K562 (cell line): ENCODE results near the gene GHRL. TPM values are rescaled to one million over a fixed set of nuclear protein-coding genes. Genes with fewer than 3 reads are reported as not detected.
A peak's percentile ranks its signal among the peaks of the same experiment; 100 is the strongest.

Experiments
- ATF7 ChIP-seq: fragments of 450-650 bp; IDR thresholded peaks from 2 replicates; pipeline ENCODE4 v1.7.1; 2014; ENCODE audit warnings: mild to moderate bottlenecking, moderate library complexity
- BRCA1 ChIP-seq, 2 experiments: fragments of 450-650 bp in 1 of 2; sonication (generic) in 1 of 2; formaldehyde crosslinking in 1 of 2; IDR thresholded peaks; 2 replicates each; pipeline versions ENCODE4 v1.5.0 to v1.6.1; 2017 to 2020; ENCODE audit warnings: mild to moderate bottlenecking in 1 of 2, missing genetic modification reagents in 1 of 2
- CHD1 ChIP-seq: fragments of 200-600 bp; sonication (generic); IDR thresholded peaks from one replicate; pipeline ENCODE4 v1.6.1; 2012; ENCODE audit warnings: mild to moderate bottlenecking, moderate library complexity, low read length, inconsistent platforms
- DLX4 ChIP-seq: fragments of 250-450 bp; sonication (Bioruptor Pico); IDR thresholded peaks from 2 replicates; pipeline ENCODE4 v1.6.1; 2021; ENCODE audit warnings: mild to moderate bottlenecking
- FOSL1 ChIP-seq: fragments of 200-800 bp; sonication (Bioruptor generic); conservative IDR thresholded peaks from 2 replicates; pipeline ENCODE4 v1.6.1; 2016; ENCODE audit warnings: missing genetic modification characterization, missing compliant biosample characterization
- FOXA3 ChIP-seq, 2 experiments: fragments of 450-650 bp in 1 of 2; sonication (generic) in 1 of 2; formaldehyde crosslinking; IDR thresholded peaks in 1 of 2; conservative IDR thresholded peaks in 1 of 2; 2 replicates each; pipeline versions ENCODE4 v1.4.0 to v1.8.0; 2020 to 2022; ENCODE audit warnings: mild to moderate bottlenecking in 2 of 2, missing genetic modification reagents in 1 of 2
- GABPB1 ChIP-seq: sonication (generic); formaldehyde crosslinking; IDR thresholded peaks from 2 replicates; pipeline ENCODE4 v1.8.0; 2022; ENCODE audit warnings: mild to moderate bottlenecking, missing genetic modification reagents
- JUND ChIP-seq, 2 experiments: IDR thresholded peaks; 2 replicates in 1 of 2; 3 replicates in 1 of 2; pipeline ENCODE4 v1.6.1; 2011; ENCODE audit warnings: borderline replicate concordance in 2 of 2, low read depth in 2 of 2, low read length in 2 of 2, improper control_type of control experiment in 1 of 2, missing biosample characterization in 1 of 2, missing genetic modification characterization in 1 of 2, missing genetic modification reagents in 1 of 2
- KAT7 ChIP-seq: sonication (generic); formaldehyde crosslinking; IDR thresholded peaks from 2 replicates; pipeline ENCODE4 v1.8.0; 2022; ENCODE audit warnings: missing genetic modification reagents, mild to moderate bottlenecking, borderline replicate concordance
- KLF6 ChIP-seq: fragments of 250-450 bp; sonication (Bioruptor Pico); IDR thresholded peaks from 2 replicates; pipeline ENCODE4 v1.4.0; 2020; ENCODE audit warnings: mild to moderate bottlenecking, moderate library complexity, borderline replicate concordance
- MCM3 ChIP-seq: fragments of 450-650 bp; IDR thresholded peaks from 2 replicates; pipeline ENCODE4 v1.6.1; 2016
- MECOM ChIP-seq: fragments of 250-450 bp; sonication (Bioruptor Pico); IDR thresholded peaks from 2 replicates; pipeline ENCODE4 v1.8.0; 2022; ENCODE audit warnings: inconsistent platforms
- MTA3 ChIP-seq: fragments of 450-650 bp; formaldehyde crosslinking; IDR thresholded peaks from 2 replicates; pipeline ENCODE4 v1.6.1; 2017; ENCODE audit warnings: mild to moderate bottlenecking, borderline replicate concordance
- MYC ChIP-seq, 2 experiments: fragments of 250-450 bp in 1 of 2; sonication (Bioruptor Pico) in 1 of 2; IDR thresholded peaks; 2 replicates each; pipeline versions ENCODE4 v1.5.1 to v1.6.1; 2012 to 2021; ENCODE audit warnings: low read depth in 2 of 2, borderline replicate concordance in 1 of 2, improper control_type of control experiment in 1 of 2, low read length in 1 of 2, mild to moderate bottlenecking in 1 of 2, moderate library complexity in 1 of 2
- NBN ChIP-seq: fragments of 450-650 bp; IDR thresholded peaks from 2 replicates; pipeline ENCODE4 v1.6.1; 2016; ENCODE audit warnings: low read depth, mild to moderate bottlenecking
- NFRKB ChIP-seq: fragments of 450-650 bp; IDR thresholded peaks from 2 replicates; pipeline ENCODE4 v1.6.1; 2016; ENCODE audit warnings: low read depth
- NONO ChIP-seq, 2 experiments: fragments of 200-400 bp in 1 of 2; fragments of 450-650 bp in 1 of 2; formaldehyde crosslinking in 1 of 2; IDR thresholded peaks; 2 replicates each; pipeline ENCODE4 v1.6.1; 2017; ENCODE audit warnings: low read depth in 2 of 2, mild to moderate bottlenecking in 2 of 2, moderate library complexity in 2 of 2, low read length in 1 of 2
- RBBP5 ChIP-seq: fragments of 200-600 bp; sonication (generic); IDR thresholded peaks from 2 replicates; pipeline ENCODE4 v1.6.1; 2012; ENCODE audit warnings: borderline replicate concordance, mild to moderate bottlenecking, low read length, control low read depth, inconsistent platforms; ENCODE audit not compliant: insufficient read depth, poor library complexity, severe bottlenecking
- SRSF3 ChIP-seq: fragments of 200-400 bp; formaldehyde crosslinking; IDR thresholded peaks from 2 replicates; pipeline ENCODE4 v1.6.1; 2016; ENCODE audit warnings: mild to moderate bottlenecking, low read length, moderate library complexity; ENCODE audit not compliant: insufficient read depth
- STAG1 ChIP-seq: sonication (generic); formaldehyde crosslinking; IDR thresholded peaks from 2 replicates; pipeline ENCODE4 v1.5.0; 2020; ENCODE audit warnings: missing genetic modification reagents, borderline replicate concordance
- TOE1 ChIP-seq, 2 experiments: fragments of 450-650 bp in 1 of 2; sonication (generic) in 1 of 2; formaldehyde crosslinking in 1 of 2; IDR thresholded peaks; 2 replicates each; pipeline versions ENCODE4 v1.7.1 to v1.8.0; 2016 to 2022; ENCODE audit warnings: borderline replicate concordance in 2 of 2, mild to moderate bottlenecking in 2 of 2, antibody characterized with exemption in 1 of 2, inconsistent platforms in 1 of 2, low read depth in 1 of 2, missing genetic modification reagents in 1 of 2, moderate library complexity in 1 of 2
- ZBTB1 ChIP-seq: sonication (generic); formaldehyde crosslinking; IDR thresholded peaks from 2 replicates; pipeline ENCODE4 v1.8.1; 2023; ENCODE audit warnings: missing genetic modification reagents, low read depth, mild to moderate bottlenecking, borderline replicate concordance
- ZFP1 ChIP-seq: fragments of 450-650 bp; formaldehyde crosslinking; IDR thresholded peaks from 2 replicates; pipeline ENCODE4 v1.4.0; 2020; ENCODE audit warnings: mild to moderate bottlenecking, mixed read lengths
- ZNF282 ChIP-seq: sonication (generic); formaldehyde crosslinking; IDR thresholded peaks from 2 replicates; pipeline ENCODE4 v1.8.1; 2023; ENCODE audit warnings: missing genetic modification reagents
- ZNF3 ChIP-seq: fragments of 250-450 bp; sonication (Bioruptor Pico); IDR thresholded peaks from 2 replicates; pipeline ENCODE4 v1.5.0; 2021; ENCODE audit warnings: mild to moderate bottlenecking, moderate library complexity
- polyA plus RNA-seq, 8 experiments: library from polyadenylated mRNA; depleted of rRNA in 4 of 8; stranded (reverse) in 5 of 8; unstranded in 3 of 8; fragments of >200 nt; fragmentation: Nextera tagmentation in 2 of 8; fragmentation: Illumina TruSeq in 1 of 8; extraction: Ambion mirVana in 2 of 8; extraction: Trizol in 1 of 8; gene quantifications; 2 replicates each; pipeline versions ENCODE4 v1.2.1 to v1.2.3, GENCODE V29; 2011 to 2014; ENCODE audit warnings: inconsistent platforms in 1 of 8, missing spikeins in 1 of 8
- total RNA-seq, 7 experiments: library from RNA; depleted of rRNA in 6 of 7; stranded (reverse); fragments of >200 nt in 6 of 7; fragmentation: Illumina TruSeq in 2 of 7; extraction: Trizol in 2 of 7; gene quantifications; 2 replicates each; pipeline versions ENCODE4 v1.2.1 to v1.2.3, GENCODE V29; 2011 to 2021; ENCODE audit warnings: low replicate concordance in 1 of 7

The GHRL gene
- total and polyA plus RNA-seq, 9 of the 15 experiments (the other 6 are each of a cell fraction or from before 2014, with no cell fraction given), result 0.08 to 0.29 (median 0.15) TPM; not detected in 5

DNA sequence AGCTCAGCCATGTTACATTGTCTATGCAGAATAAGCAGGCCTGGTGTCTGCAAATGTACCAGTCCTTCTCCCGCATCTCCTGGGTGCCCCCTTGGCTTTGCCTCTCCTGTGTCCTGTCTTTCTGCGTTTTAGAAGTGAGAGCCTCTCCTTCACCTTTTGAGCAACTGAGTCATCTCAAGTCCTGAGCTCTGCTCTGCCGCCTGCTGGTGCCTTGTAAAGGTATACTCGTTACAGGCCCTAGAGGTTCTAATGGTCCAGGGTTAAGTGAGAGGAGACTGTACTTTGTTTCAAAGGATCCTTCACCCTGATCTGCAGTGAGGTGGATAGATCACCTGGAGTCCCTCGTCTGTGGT lies 12.6 kb downstream of the GHRL start (continued):
- no peak for TF ChIP-seq TOE1 (IDR thresholded peaks at IDR 0.05; ENCODE audit: borderline replicate concordance)
- TF ChIP-seq TOE1 (CRISPR knock-in tag; IDR thresholded peaks at IDR 0.05; ENCODE audit: borderline replicate concordance, low read depth), result no peak
- TF ChIP-seq SRSF3, result no peak
- TF ChIP-seq DLX4, result no peak
- no peak for TF ChIP-seq ZFP1 (CRISPR knock-in tag)
- TF ChIP-seq ZNF282 (CRISPR knock-in tag), result no peak
- no peak for TF ChIP-seq MECOM (CRISPR knock-in tag)
- 0 out of 2 replicates have a peak, but pooled peaks have one; percentile 56 for TF ChIP-seq KAT7 (CRISPR knock-in tag)
- peak; percentile 19 for TF ChIP-seq RBBP5
- TF ChIP-seq GABPB1 (CRISPR knock-in tag), result 0 out of 2 replicates have a peak, but pooled peaks have one; percentile 29
- no peak for TF ChIP-seq CHD1
- no peak for TF ChIP-seq NBN
- TF ChIP-seq KLF6 (CRISPR knock-in tag), result no peak
- no peak for TF ChIP-seq ZNF3 (CRISPR knock-in tag)
- 0 out of 4 replicates have a peak, but pooled peaks of 1 of the 2 experiments have one; percentile 46 for TF ChIP-seq FOXA3 (CRISPR knock-in tag; conservative IDR thresholded peaks at IDR 0.05 in 1 of 2, IDR thresholded peaks at IDR 0.05 in 1 of 2)
- TF ChIP-seq NONO (IDR thresholded peaks at IDR 0.05; ENCODE audit: low read depth in 2 of 2, low read length in 1 of 2), result no peak
- peak; percentile 50; the same call in 1 of the 2 replicates for TF ChIP-seq FOSL1
- no peak for TF ChIP-seq STAG1 (CRISPR knock-in tag)
- TF ChIP-seq ATF7, result no peak
- no peak for TF ChIP-seq MYC (IDR thresholded peaks at IDR 0.05; ENCODE audit: low read depth, low read length)
- TF ChIP-seq MYC (CRISPR knock-in tag; IDR thresholded peaks at IDR 0.05; ENCODE audit: borderline replicate concordance, low read depth), result no peak
- TF ChIP-seq ZBTB1, result 0 out of 2 replicates have a peak, but pooled peaks have one; percentile 33
- TF ChIP-seq NFRKB, result no peak
- 0 out of 2 replicates have a peak, but pooled peaks have one; percentile 5 for TF ChIP-seq MTA3
- 0 out of 2 replicates have a peak, but pooled peaks have one; percentile 7 for TF ChIP-seq JUND (IDR thresholded peaks at IDR 0.05; ENCODE audit: borderline replicate concordance, low read depth, low read length)
- no peak for TF ChIP-seq JUND (tag; IDR thresholded peaks at IDR 0.05; ENCODE audit: borderline replicate concordance, low read depth, low read length)
- TF ChIP-seq MCM3, result no peak
- no peak for TF ChIP-seq BRCA1 (IDR thresholded peaks at IDR 0.05)
- no peak for TF ChIP-seq BRCA1 (CRISPR knock-in tag; IDR thresholded peaks at IDR 0.05)
